Uterus (tissue), 4 donors: ENCODE measurements around the gene AUTS2. TPM values are rescaled to one million over a fixed set of nuclear protein-coding genes. Genes with fewer than 3 reads are reported as not detected.

Experiments used
- DNase-seq, 2 donors: peaks; one replicate each; pipeline ENCODE4 v3.0.0-alpha.2; 2019 to 2020
- H3K27ac ChIP-seq, 2 donors: fragments of 200-600 bp; sonication (generic); 1 replicate in 1 of 2; 2 replicates in 1 of 2; pipeline ENCODE4 v1.5.1; 2016 to 2018
- H3K27me3 ChIP-seq, 2 donors: fragments of 200-600 bp; sonication (generic); one replicate each; pipeline ENCODE4 v1.5.1; 2018 to 2019; ENCODE audit warnings: control low read depth in 1 of 2
- H3K36me3 ChIP-seq, 2 donors: fragments of 200-600 bp; sonication (generic); one replicate each; pipeline ENCODE4 v1.5.1; 2019; ENCODE audit warnings: control low read depth in 1 of 2
- H3K4me1 ChIP-seq, 2 donors: fragments of 200-600 bp; sonication (generic); one replicate each; pipeline ENCODE4 v1.5.1; 2018 to 2019; ENCODE audit warnings: control low read depth in 1 of 2
- H3K4me3 ChIP-seq, 2 donors: fragments of 200-600 bp; sonication (generic); 1 replicate in 1 of 2; 2 replicates in 1 of 2; pipeline ENCODE4 v1.5.1; 2018 to 2019; ENCODE audit warnings: mild to moderate bottlenecking in 1 of 2
- H3K9me3 ChIP-seq, 2 donors: fragments of 200-600 bp; sonication (generic); one replicate each; pipeline ENCODE4 v1.5.1; 2019; ENCODE audit warnings: control low read depth in 1 of 2
- CTCF ChIP-seq, 4 experiments: fragments of 200-600 bp in 2 of 4; fragments of 450-650 bp in 2 of 4; sonication (generic) in 2 of 4; IDR thresholded peaks; one replicate each; pipeline ENCODE4 v1.5.1; 2016 to 2019; ENCODE audit warnings: antibody characterized with exemption in 4 of 4, mild to moderate bottlenecking in 2 of 4, moderate library complexity in 1 of 4
- POLR2A ChIP-seq, 2 donors: fragments of 450-650 bp; IDR thresholded peaks; one replicate each; pipeline ENCODE4 v1.6.1; 2016; ENCODE audit warnings: antibody characterized with exemption in 2 of 2, mild to moderate bottlenecking in 1 of 2, moderate library complexity in 1 of 2
- intact Hi-C: fragments of 100-400 bp; cut with DNase I; formaldehyde crosslinking; loops from one replicate; pipeline ENCODE4 v1.15.1; 2023; ENCODE audit warnings: low total_unique reads
- total RNA-seq, 4 donors: library from RNA; depleted of rRNA in 3 of 4; stranded (reverse); fragments of >200 nt in 3 of 4; gene quantifications; one replicate each; pipeline versions ENCODE4 v1.1.0 to v1.2.4, GENCODE V29; 2014 to 2023
- donor health status: DM: yes; HTN: yes; CAD: no.

AUTS2 gene
- total RNA-seq, 4 donors from 2014 or later, result 10.5 to 58.2 (median 30.0) TPM

- no peaks in the 10 kb centered on the region for H3K27me3 ChIP-seq
- DNase-seq, result no peak
- intact Hi-C loops, result no loop called here
These were observed 818.8 kb downstream of the AUTS2 start for GRCh38 chr7:70416986-70417655.

DNA sequence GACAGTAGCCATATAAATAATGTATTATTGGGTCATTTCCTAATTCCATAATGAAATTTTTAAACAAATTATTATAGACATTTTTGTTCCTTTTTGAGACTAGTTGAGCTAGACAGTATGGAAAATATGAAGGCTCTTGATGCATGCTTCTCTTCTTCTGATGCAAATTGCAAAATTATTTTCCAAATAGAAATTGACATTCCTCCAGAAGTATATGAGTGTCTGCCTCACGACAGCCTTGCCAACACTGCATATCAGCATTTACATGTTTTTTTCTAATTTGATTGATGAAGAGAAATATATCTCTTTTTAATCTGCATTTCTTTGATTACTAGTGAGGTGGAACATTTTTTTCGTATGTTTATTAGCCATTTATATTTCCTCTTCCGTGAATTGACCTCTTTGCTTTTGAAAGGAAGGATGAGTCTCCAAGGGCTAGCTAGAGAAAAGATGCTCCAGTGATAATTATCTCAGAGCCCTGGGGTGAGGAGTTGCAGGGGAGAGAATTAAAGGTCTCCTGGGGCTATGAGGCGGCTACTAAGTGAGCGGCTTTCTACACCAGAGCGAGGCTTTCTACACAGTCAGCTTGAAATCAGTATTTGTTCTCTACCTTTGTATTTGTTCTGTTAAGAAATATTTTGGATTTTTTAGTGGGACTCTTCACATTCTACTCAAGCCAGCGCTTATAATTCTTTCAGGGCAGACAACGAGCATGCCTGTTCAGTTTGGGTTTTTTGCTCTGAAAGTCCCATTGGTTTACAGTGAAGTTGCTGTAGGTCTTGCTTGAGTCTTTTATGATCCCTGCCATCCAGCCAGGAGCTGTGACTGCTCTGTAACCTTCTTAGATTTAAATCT, 821.5 kb downstream of the AUTS2 start:
- intact Hi-C loops, result no loop called here
- H3K4me1 ChIP-seq, result no peaks in the 10 kb centered on the region
- no peak overlapping the region for H3K4me3 ChIP-seq
- no peaks in the 10 kb centered on the region for H3K36me3 ChIP-seq
- DNase-seq, result no peak
- H3K27me3 ChIP-seq, result no peaks in the 10 kb centered on the region
- TF ChIP-seq POLR2A (IDR thresholded peaks at IDR 0.05) (no peak), CTCF (IDR thresholded peaks at IDR 0.05) (no peak)
- no peak overlapping the region for H3K27ac ChIP-seq
- no peaks in the 10 kb centered on the region for H3K9me3 ChIP-seq

More at GRCh38 chr7:70416986-70417655, 818.8 kb downstream of the AUTS2 start:
- Histone ChIP-seq H3K4me1 (no peaks in the 10 kb centered on the region), H3K36me3 (no peaks in the 10 kb centered on the region), H3K9me3 (no peaks in the 10 kb centered on the region), H3K27ac (no peak overlapping the region), H3K4me3 (no peak overlapping the region)
- no peak for TF ChIP-seq CTCF (IDR thresholded peaks at IDR 0.05)
- no peak for TF ChIP-seq POLR2A (IDR thresholded peaks at IDR 0.05)

- Histone ChIP-seq H3K9me3 (no peaks in the 10 kb centered on the region), H3K27me3 (no peaks in the 10 kb centered on the region), H3K4me3 (no peak overlapping the region), H3K4me1 (no peaks in the 10 kb centered on the region), H3K27ac (no peak overlapping the region), H3K36me3 (no peaks in the 10 kb centered on the region)
- no peak for TF ChIP-seq CTCF (IDR thresholded peaks at IDR 0.05)
- no peak for TF ChIP-seq POLR2A (IDR thresholded peaks at IDR 0.05)
- DNase-seq, result no peak
- intact Hi-C loops, result no loop called here
These were observed 822.0 kb downstream of the AUTS2 start for GRCh38 chr7:70420381-70420662.

DNA sequence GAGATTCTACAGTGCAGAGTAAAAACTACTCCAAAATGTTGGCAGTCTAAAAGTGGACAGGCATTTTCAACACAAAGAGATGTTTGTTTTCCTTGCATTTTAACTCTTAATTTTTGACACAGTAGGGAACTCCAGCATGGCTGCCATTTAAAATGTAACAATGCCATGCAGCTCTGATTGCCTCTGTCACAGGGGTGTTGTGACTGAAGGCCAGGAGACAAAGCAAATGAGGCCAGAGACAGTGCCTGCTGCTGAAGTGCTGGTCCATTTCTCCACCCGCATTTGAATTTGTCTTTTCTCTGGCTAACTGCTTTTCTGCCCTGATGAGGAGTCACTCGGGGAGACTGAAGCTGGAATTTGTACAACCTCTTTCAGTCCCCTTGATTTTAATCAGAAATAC, 823.0 kb downstream of the AUTS2 start:
- Histone ChIP-seq H3K27me3 (no peaks in the 10 kb centered on the region), H3K36me3 (no peaks in the 10 kb centered on the region), H3K4me3 (no peak overlapping the region), H3K4me1 (no peaks in the 10 kb centered on the region), H3K27ac (no peak overlapping the region), H3K9me3 (no peaks in the 10 kb centered on the region)
- intact Hi-C loops, result no loop called here
- TF ChIP-seq POLR2A (IDR thresholded peaks at IDR 0.05) (no peak), CTCF (IDR thresholded peaks at IDR 0.05) (no peak)
- no peak for DNase-seq

DNA sequence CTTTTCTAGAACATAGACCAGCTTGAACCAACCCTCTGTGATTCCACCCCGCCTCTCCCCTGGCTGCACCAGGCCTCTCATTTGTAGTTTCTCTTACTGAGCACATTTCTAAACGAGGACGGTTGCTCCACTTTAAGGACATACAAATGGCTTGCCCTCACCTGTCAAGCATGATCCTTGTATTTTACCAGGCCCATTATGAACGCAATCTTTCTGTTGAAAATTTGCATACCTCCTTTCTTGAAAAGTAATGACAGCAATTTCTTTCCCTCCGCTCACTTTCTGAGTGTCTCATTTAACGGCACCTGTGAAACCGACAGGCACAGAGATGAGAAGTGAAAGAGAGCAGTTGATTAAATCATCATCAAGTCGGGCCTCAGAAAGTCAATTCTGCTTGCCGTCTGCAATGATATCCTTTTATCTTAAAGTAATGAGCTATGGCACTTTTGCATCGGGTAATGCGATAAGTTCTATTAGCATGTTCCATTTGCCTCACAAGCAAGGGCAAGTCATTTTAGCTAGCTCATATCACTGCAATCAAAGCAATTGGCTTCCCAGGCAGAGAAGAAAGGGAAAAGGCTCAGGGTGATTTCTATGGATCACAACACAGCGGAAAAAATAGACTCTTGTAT, 828.1 kb downstream of the AUTS2 start:
- H3K9me3 ChIP-seq, result no peaks in the 10 kb centered on the region
- TF ChIP-seq CTCF (IDR thresholded peaks at IDR 0.05), result no peak
- TF ChIP-seq POLR2A (IDR thresholded peaks at IDR 0.05), result no peak
- H3K36me3 ChIP-seq, result no peaks in the 10 kb centered on the region
- H3K4me1 ChIP-seq, result no peaks in the 10 kb centered on the region
- H3K27ac ChIP-seq, result no peak overlapping the region
- intact Hi-C loops, result no loop called here
- H3K4me3 ChIP-seq, result no peak overlapping the region
- no peak for DNase-seq
- no peaks in the 10 kb centered on the region for H3K27me3 ChIP-seq
